ENCODE results near the gene SOCS3. TPM values are rescaled to one million over a fixed set of nuclear protein-coding genes. Genes with fewer than 3 reads are reported as not detected.

Gene SOCS3
- total RNA-seq, 1 experiment from 2014 or later, result 103 TPM

DNA sequence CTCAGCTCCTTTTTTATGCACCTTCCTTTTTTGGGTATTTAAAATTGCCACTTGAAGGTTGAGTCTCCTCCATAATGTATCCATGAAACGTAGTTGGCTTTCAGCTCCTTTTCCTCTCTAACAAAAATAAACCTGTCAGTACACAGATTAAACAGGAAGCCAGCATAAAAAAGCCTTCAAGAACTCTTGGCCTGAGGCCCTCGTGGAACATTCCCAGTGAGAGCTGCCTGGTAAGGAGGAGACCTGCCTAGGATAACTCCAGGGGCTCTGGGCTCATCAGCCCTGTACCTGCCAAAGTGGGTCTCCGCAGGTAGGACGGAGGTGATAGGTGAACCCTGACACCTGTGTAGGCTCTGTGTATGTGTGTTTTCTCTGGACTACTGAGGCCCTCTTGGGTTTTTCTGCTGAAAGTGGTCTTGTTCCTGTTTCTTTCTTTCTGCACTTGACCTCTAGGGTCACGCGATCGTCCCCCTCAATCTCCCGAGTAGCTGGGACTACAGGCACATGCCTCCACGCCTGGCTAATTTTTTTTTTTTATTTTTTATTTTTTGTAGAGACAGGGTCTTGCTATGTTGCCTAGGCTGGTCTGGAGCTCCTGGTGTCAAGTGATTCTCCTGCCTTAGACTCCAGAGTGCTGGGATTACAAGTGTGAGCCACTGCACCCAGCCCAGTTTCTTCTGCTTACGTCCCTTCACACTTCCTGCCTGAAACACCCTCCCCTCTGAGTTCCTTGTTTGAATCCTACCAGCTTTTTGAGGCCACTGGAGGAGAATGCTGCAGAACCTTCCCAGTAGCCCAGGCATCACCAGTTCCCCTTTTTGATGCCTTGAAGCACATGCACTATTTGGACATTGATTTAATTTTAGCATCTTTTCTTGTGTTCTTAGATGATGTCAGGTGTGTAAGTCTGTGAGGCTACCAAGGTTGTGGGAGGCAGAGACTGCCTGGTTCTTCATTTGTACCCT, 28.4 kb upstream of the SOCS3 start:
- POLR2A ChIA-PET (ENCODE audit: unreplicated experiment), result no interaction called here
- intact Hi-C loops (cut with micrococcal nuclease), result no loop called here
- Histone ChIP-seq H3K9me3 (ENCODE audit: low read length) (no peaks in the 10 kb centered on the region), H3F3A (ENCODE audit: low read length, unreplicated experiment) (no peaks in the 10 kb centered on the region), H3K4me3 (ENCODE audit: low read length) (no peak overlapping the region), H3K4me2 (ENCODE audit: low read length) (no peak overlapping the region), H2AFZ (ENCODE audit: low read length) (no peak overlapping the region), H3K27ac (ENCODE audit: low read length) (no peak overlapping the region), H3K27me3 (ENCODE audit: low read length) (no peaks in the 10 kb centered on the region), H3K9me2 (replicated peaks; ENCODE audit: low read length) (no peaks in the 10 kb centered on the region), H3K4me1 (ENCODE audit: insufficient read depth, low read length) (peaks cover 41% of the 10 kb centered on the region), H3K79me2 (ENCODE audit: low read length) (peaks cover 98% of the 10 kb centered on the region), H3K9ac (ENCODE audit: low read length) (no peak overlapping the region), H3K36me3 (ENCODE audit: low read depth, low read length) (peaks cover 22% of the 10 kb centered on the region), H4K20me1 (ENCODE audit: low read length) (peaks cover 52% of the 10 kb centered on the region)
- CTCF ChIA-PET, result no interaction called here
- TF ChIP-seq EZH2phosphoT487 (IDR thresholded peaks at IDR 0.05; ENCODE audit: borderline replicate concordance, low read length) (no peak), EZH2 (IDR thresholded peaks at IDR 0.05; ENCODE audit: low read length, unreplicated experiment) (no peak), CTCF (conservative IDR thresholded peaks at IDR 0.05; ENCODE audit: low read depth, low read length) (no peak)
- BruUV-seq (replicated peaks), result no TSS peak
- DNase-seq (no peak), ATAC-seq (no peak)

GRCh38 chr17:78384479-78385175, 24.8 kb upstream of the SOCS3 start:
- Histone ChIP-seq H2AFZ (ENCODE audit: low read length) (no peak overlapping the region), H3K79me2 (ENCODE audit: low read length) (peaks cover 100% of the 10 kb centered on the region), H3K4me3 (ENCODE audit: low read length) (no peak overlapping the region), H3K9ac (ENCODE audit: low read length) (no peak overlapping the region), H3K9me2 (replicated peaks; ENCODE audit: low read length) (no peaks in the 10 kb centered on the region), H3K4me1 (ENCODE audit: insufficient read depth, low read length) (peaks cover 37% of the 10 kb centered on the region), H3K27ac (ENCODE audit: low read length) (no peak overlapping the region), H3K27me3 (ENCODE audit: low read length) (no peaks in the 10 kb centered on the region), H3K36me3 (ENCODE audit: low read depth, low read length) (peaks cover 16% of the 10 kb centered on the region; the same call in 1 of the 2 replicates), H3K4me2 (ENCODE audit: low read length) (no peak overlapping the region), H3K9me3 (ENCODE audit: low read length) (no peaks in the 10 kb centered on the region), H3F3A (ENCODE audit: low read length, unreplicated experiment) (no peaks in the 10 kb centered on the region), H4K20me1 (ENCODE audit: low read length) (peaks cover 57% of the 10 kb centered on the region)
- TF ChIP-seq EZH2phosphoT487 (IDR thresholded peaks at IDR 0.05; ENCODE audit: borderline replicate concordance, low read length) (no peak), CTCF (conservative IDR thresholded peaks at IDR 0.05; ENCODE audit: low read depth, low read length) (no peak), EZH2 (IDR thresholded peaks at IDR 0.05; ENCODE audit: low read length, unreplicated experiment) (no peak)
- no peak for ATAC-seq
- CTCF ChIA-PET, result interaction anchor here (0.6 kb wide), 1 partner anchor 122 kb away, joined by 3 read pairs; no protein-coding TSS in a partner anchor
- no TSS peak for BruUV-seq (replicated peaks)
- intact Hi-C loops (cut with micrococcal nuclease), result no loop called here
- POLR2A ChIA-PET (ENCODE audit: unreplicated experiment), result interaction anchor here (0.7 kb wide), 1 partner anchor 25 kb away, joined by 7 read pairs; no protein-coding TSS in a partner anchor
- no peak for DNase-seq

Data from PC-3 (cell line).